Urinary bladder (tissue), 4 donors: ENCODE results near the gene TAF7L. TPM values are rescaled to one million over a fixed set of nuclear protein-coding genes. Genes with fewer than 3 reads are reported as not detected.
"Not testable (repeated sequence)": the region's sequence is repeated elsewhere in the genome, so short reads cannot be mapped to it uniquely, and the experiment has no call there.

Experiments
- DNase-seq: peaks from one replicate; pipeline ENCODE4 v3.0.0-alpha.2; 2015; ENCODE audit errors: extremely low spot score
- H3K27ac ChIP-seq: one replicate; pipeline ENCODE4 v1.5.1; 2013; ENCODE audit warnings: low read depth, mild to moderate bottlenecking, moderate library complexity
- H3K36me3 ChIP-seq: one replicate; pipeline ENCODE4 v1.6.1; 2013; ENCODE audit warnings: mild to moderate bottlenecking, moderate library complexity; ENCODE audit not compliant: insufficient read depth
- H3K4me1 ChIP-seq: one replicate; pipeline ENCODE4 v1.6.1; 2013; ENCODE audit warnings: mild to moderate bottlenecking, moderate library complexity; ENCODE audit not compliant: insufficient read depth
- H3K4me3 ChIP-seq: one replicate; pipeline ENCODE4 v1.5.1; 2013; ENCODE audit warnings: low read depth, low read length
- WGBS: extraction: QIAGEN DNeasy Blood & Tissue Kit; methylation state at CpG from one replicate; pipeline ENCODE4 v1.1.7; 2013; 5-methylcytosine and 5-hydroxymethylcytosine counted together
- polyA plus RNA-seq: library from polyadenylated mRNA; stranded (reverse); fragments of 200-250 nt; gene quantifications from one replicate; pipeline ENCODE4 v1.2.3, GENCODE V29; 2013
- total RNA-seq: library from RNA; depleted of rRNA; stranded (reverse); fragments of >200 nt; gene quantifications from one replicate; pipeline ENCODE4 v1.2.3, GENCODE V29; 2014
- donor health status: healthy with polysubstance abuse.
- donor health status: healthy.

TAF7L gene, protein sequence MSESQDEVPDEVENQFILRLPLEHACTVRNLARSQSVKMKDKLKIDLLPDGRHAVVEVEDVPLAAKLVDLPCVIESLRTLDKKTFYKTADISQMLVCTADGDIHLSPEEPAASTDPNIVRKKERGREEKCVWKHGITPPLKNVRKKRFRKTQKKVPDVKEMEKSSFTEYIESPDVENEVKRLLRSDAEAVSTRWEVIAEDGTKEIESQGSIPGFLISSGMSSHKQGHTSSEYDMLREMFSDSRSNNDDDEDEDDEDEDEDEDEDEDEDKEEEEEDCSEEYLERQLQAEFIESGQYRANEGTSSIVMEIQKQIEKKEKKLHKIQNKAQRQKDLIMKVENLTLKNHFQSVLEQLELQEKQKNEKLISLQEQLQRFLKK
- total RNA-seq, result 0.26 TPM
- 0.13 TPM for polyA plus RNA-seq

DNA sequence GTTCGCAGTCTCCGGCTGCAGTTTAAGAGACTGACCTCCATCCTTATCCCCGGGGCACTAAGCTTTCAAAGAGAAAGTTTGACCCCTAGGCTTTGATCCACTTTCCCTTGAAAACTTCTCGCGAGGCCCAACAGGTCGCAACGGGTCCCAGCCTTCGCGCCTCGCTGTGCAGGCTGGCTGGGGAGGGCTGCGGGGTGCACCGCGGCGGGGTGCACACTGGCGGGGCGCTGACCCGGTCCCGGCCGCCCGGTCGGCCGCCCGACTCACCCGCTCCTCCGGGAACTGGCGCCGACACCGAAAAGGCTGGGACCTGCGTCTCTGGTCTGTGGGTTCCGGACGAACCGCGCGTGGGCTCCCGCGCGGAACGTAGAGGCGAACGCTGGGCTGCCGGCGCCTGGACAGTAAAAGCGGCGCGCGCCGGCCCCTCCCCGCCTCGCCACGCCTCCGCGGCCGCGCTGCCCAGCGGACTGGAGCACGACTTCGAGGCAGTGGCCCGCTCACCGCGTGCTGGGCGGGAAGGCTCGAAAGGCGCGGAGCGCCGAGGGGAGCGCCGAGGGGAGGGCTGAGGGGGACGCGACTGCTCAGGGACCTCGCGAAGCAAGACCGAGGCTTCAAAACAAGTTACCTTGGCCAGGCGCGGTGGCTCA lies at the start of gene TAF7L:
Gene TAF7L (minus strand): TSS at position 378 of the 647 bp plus-strand sequence. CDS start 3,791 bp downstream, outside the sequence.
- Histone ChIP-seq H3K36me3 (no peaks in the 10 kb centered on the region), H3K27ac (no peak within 1 kb of the TSS), H3K4me1 (no peaks in the 10 kb centered on the region), H3K4me3 (peak within 1 kb of the TSS; percentile 29)
- 10% methylated on average over 74 of the region's 75 CpGs for WGBS
- DNase-seq, result no peak

DNA sequence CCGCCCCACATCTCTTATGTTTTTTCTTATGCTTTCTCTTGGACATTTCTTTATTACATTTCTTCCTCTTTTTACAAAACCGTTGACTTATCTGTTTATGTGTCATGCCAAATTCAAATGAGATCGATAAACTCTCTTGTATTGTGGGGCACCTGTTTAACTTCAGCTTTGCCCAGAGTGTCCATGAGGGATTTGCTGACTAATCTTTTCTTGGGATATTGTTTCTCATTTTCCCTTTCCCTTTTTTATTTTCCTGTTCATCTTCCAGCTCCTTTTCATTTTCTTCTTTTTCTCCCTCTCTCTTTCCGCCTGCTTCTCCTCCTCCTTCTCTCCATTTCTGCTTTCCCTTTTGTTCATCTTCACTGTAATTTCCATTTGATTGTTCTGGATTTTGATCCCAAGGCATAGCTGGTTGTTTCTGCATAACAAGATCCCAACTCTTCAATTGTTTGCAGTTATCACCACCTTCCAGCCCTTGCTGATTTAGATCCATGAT lies 46.7 kb upstream of the TAF7L start:
- Histone ChIP-seq H3K36me3 (no peaks in the 10 kb centered on the region), H3K4me3 (no peak overlapping the region), H3K4me1 (no peaks in the 10 kb centered on the region), H3K27ac (no peak overlapping the region)
- 85% methylated on average over 4 of the region's 4 CpGs for WGBS
- DNase-seq, result no peak

DNA sequence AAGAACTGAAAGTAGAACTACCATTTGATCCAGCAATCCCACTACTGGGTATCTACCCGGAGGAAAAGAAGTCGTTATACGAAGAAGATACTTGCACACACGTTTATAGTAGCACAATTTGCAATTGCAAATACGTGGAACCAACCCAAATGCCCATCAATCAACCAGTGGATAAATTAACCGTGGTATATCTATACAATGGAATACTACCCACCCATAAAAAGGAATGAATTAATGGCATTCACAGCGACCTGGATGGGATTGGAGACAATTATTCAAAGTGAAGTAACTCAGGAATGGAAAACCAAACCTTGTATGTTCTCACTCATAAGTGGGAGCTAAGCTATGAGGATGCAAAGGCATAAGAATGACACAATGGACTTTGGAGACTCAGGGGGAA lies 43.2 kb upstream of the TAF7L start:
- DNase-seq, H3K4me1 ChIP-seq, H3K4me3 ChIP-seq, H3K27ac ChIP-seq, H3K36me3 ChIP-seq: not testable (repeated sequence)
- 83% methylated on average over 7 of the region's 7 CpGs for WGBS

DNA sequence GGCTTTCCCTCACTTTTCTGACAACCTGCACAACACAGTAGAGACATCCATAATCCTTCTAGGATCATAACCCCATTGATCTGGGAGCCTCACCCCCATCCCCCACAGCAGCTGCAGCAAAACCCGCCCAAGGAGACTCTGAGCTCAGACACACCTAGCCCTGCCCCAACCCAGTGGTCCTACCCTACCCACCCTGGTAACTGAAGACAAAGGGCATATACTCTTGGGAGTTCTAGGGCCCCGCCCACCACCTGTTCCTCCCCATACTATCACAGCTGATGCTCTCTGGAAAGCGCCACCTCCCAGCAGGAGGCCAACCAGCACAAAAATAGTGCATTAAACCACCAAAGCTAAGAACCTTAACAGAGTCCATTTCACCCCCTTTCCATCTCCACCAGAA lies 35.5 kb upstream of the TAF7L start:
- H3K27ac ChIP-seq, H3K4me1 ChIP-seq, H3K36me3 ChIP-seq, DNase-seq, H3K4me3 ChIP-seq: not testable (repeated sequence)
- 88% methylated on average over 3 of the region's 3 CpGs for WGBS

DNA sequence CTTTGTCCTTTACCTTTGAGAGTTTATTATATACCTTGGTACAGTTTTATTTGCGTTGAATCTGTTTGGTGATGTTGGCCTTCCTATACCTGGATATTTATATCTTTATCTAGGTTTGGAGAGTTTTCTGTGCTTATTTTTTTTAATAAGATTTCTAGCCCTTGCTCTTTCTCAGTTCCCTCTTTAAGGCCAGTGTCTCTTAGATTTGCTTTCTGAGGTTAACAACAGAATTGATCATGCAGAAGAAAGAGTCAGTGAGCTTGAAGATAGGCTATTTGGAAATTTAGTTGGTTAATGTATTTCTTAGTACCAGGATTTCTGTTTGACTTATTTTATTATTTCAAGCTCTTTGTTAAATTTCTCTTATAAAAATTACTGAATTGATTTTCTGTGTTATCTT lies 12.7 kb upstream of the TAF7L start:
- DNase-seq, result no peak
- WGBS, result 97% methylated on average over 1 of the region's 1 CpG
- Histone ChIP-seq H3K4me1 (no peaks in the 10 kb centered on the region), H3K4me3 (no peak overlapping the region), H3K27ac (no peak overlapping the region), H3K36me3 (no peaks in the 10 kb centered on the region)

DNA sequence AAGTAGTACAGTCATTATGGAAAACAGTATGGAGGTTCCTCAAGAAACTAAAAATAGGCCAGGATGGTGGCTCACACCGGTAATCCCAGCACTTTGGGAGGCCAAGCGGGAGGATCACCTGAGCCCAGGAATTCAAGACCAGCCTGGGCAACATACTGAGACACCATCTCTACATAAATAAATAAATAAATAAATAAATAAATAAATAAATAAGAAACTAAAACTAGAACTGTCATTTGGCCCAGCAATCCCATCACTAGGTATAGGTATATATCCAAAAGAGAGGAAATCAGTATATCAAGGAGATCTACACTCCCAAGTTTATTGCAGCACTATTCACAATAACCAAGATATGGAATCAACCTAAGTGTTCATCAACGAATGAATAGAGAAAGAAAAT lies 4.5 kb upstream of the TAF7L start:
- not testable (repeated sequence) for H3K4me3 ChIP-seq, H3K36me3 ChIP-seq, H3K27ac ChIP-seq, H3K4me1 ChIP-seq, DNase-seq
- WGBS, result 97% methylated on average over 3 of the region's 3 CpGs

DNA sequence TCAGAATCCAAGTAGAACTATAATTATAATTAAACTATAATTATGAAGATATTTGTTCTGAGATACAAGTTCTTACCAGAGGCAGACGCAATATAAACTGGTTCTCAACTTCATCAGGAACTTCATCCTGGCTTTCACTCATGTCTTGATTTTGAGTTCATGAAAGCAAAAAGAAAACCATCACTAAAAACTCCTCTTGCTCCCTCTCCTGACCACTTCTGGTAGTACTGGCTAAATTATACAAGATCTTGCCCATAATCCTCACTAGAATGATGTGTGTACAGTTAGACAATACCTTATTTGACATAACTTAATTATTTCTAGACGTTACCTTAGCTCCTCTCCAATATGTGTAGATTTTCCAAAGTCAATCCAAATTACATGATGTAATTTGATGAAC lies 3.7 kb downstream of the TAF7L start:
- no peak for DNase-seq
- no peaks in the 10 kb centered on the region for H3K4me1 ChIP-seq
- 8% methylated on average over 2 of the region's 2 CpGs for WGBS
- no peak overlapping the region for H3K4me3 ChIP-seq
- no peaks in the 10 kb centered on the region for H3K36me3 ChIP-seq
- no peak overlapping the region for H3K27ac ChIP-seq

DNA sequence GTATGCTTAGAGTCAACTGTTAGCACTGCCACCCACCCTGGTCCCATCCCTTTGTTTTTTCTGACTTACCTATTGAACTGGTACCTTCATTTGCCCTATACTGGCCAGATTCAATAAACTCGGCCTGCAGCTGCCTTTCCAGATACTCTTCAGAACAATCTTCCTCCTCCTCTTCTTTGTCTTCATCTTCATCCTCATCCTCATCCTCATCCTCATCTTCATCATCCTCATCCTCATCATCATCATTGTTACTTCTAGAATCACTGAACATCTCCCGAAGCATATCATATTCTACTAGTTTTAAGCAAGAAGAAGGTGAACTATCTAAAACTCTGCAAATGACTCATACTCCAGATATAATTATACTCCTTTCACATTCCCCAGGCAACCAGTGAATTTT lies 14.9 kb downstream of the TAF7L start:
- no peaks in the 10 kb centered on the region for H3K4me1 ChIP-seq
- WGBS, result 93% methylated on average over 2 of the region's 2 CpGs
- no peaks in the 10 kb centered on the region for H3K36me3 ChIP-seq
- no peak for DNase-seq
- no peak overlapping the region for H3K4me3 ChIP-seq
- no peak overlapping the region for H3K27ac ChIP-seq

DNA sequence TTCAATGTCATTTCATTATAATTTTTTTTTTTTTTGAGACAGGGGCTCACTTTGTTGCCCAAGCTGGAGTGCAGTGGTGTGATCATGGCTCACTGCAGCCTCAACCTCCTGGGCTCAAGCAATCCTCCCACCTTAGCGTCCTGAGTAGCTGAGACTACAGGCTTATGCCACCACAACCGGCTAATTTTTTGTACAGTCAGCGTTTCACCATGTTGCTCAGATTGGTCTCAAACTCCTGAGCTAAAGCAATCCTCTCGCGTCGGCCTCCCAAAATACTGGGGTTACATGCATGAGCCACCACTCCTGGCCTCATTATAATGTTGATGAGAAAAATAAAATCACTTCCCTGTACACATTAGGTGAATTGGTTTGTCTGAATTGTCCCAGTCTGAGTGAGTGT lies 16.9 kb downstream of the TAF7L start:
- DNase-seq, result no peak
- Histone ChIP-seq H3K36me3 (no peaks in the 10 kb centered on the region), H3K4me1 (no peaks in the 10 kb centered on the region)

DNA sequence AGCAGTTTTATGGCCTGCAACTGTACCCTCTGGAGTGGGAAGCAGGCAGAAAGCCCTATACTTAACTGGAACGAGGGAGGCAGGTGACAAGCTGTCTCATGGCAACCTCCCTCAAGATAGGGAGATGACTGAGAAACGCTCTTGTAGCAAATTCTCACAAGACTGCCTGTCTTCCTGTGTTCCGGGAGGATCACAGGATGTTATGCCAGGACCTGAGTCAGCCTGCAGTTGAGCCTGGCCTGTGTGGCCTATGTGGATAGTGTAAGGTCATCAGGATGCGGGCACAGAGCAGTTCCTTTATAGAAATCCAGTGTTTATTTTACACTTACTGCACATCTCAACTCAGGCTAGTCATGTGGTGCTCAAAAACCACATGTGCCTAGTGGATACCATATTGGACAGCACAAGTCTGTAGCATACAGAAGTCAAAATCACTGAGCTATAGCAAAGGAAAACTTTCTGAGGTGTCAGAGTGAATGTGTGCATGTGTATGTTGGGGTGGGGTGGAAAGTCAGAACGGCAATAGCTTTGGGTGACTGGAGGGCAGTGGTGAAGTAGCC lies 25.2 kb downstream of the TAF7L start:
- no peak overlapping the region for H3K27ac ChIP-seq
- H3K4me3 ChIP-seq, result no peak overlapping the region
- no peaks in the 10 kb centered on the region for H3K36me3 ChIP-seq
- no peaks in the 10 kb centered on the region for H3K4me1 ChIP-seq
- no peak for DNase-seq
- WGBS, result 59% methylated on average over 5 of the region's 5 CpGs

More for the DNA sequence above, 16.9 kb downstream of the TAF7L start:
- H3K4me3 ChIP-seq, result no peak overlapping the region
- no peak overlapping the region for H3K27ac ChIP-seq
- WGBS, result 95% methylated on average over 6 of the region's 6 CpGs

DNA sequence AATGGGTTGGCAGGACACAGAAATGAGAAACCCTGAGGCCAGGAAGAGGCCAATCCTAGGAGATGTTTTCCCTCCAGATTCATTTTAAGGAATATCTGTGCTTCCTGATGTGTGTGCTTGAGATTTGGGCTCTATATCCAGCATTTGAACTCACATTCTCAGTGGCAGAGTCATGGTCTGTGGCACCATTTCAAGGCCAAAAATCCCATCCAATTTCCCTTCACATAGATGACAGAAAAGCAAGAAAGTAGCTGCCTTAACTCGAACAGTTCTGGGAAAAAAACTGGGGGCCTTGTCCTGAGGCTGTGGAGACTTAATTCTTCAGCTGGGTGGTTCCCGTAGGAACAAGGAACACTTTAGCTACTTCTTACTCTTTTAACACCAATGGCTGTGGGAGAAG lies 27.4 kb downstream of the TAF7L start:
- no peak overlapping the region for H3K4me3 ChIP-seq
- no peaks in the 10 kb centered on the region for H3K36me3 ChIP-seq
- H3K27ac ChIP-seq, result no peak overlapping the region
- 73% methylated on average over 2 of the region's 2 CpGs for WGBS
- DNase-seq, result no peak
- H3K4me1 ChIP-seq, result no peaks in the 10 kb centered on the region

DNA sequence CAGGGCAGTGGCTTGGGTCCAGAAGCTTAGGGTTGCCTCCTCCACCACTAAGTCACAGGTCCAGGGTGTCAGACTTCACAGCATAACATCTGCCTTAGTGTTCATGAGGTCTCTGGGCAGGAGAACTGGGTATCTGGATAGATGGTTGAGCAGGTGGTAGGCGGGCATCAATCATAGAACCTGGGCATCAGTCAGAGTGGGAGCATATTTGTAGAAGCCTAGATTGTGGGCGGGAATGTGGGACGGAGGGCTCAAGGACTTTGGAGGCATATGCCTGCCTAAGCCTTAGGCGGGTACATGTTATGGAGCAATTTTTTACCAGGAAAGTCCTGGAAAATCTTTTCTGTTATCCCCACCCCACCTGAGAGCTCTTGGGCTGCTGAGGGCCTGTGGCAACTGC lies 28.5 kb downstream of the TAF7L start:
- H3K36me3 ChIP-seq, result no peaks in the 10 kb centered on the region
- no peak overlapping the region for H3K4me3 ChIP-seq
- 98% methylated on average over 4 of the region's 4 CpGs for WGBS
- no peaks in the 10 kb centered on the region for H3K4me1 ChIP-seq
- no peak overlapping the region for H3K27ac ChIP-seq
- DNase-seq, result no peak

DNA sequence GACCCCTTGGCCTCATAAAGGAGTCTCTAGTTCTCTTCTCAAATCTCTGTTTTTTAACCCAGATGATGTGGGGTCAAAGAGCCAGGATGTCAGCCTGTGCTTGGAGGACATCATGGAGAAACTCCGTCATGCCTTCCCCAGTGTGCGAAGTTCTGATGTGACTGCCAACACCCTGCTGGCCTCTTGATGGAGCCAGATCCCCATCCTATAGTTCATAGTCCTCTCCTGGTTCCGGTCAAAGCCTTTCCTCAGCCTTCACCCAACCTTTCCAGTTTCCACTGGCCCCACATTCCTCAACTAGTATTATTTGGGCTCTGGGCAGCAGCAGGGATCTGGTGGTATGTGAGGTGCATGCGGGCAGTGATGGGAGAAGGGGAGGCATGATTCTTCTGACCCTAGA lies 30.7 kb downstream of the TAF7L start:
- 83% methylated on average over 4 of the region's 4 CpGs for WGBS
- Histone ChIP-seq H3K27ac (no peak overlapping the region), H3K36me3 (no peaks in the 10 kb centered on the region), H3K4me3 (no peak overlapping the region), H3K4me1 (no peaks in the 10 kb centered on the region)
- no peak for DNase-seq

DNA sequence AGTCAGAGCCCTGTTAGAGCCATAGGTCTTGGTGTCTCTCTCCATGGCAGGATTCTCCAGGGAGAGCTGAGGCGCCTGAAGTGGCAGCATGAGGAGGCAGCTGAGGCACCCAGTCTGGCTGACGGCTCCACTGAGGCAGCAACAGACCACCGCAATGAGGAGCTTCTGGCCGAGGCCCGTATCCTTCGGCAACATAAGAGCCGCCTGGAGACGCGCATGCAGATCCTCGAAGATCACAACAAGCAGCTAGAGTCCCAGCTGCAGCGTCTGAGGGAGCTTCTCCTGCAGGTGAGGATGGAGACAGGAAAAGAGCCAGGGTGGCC lies 32.9 kb downstream of the TAF7L start:
- WGBS, result 93% methylated on average over 11 of the region's 11 CpGs

More for the DNA sequence above, 32.9 kb downstream of the TAF7L start:
- no peaks in the 10 kb centered on the region for H3K36me3 ChIP-seq
- H3K27ac ChIP-seq, result no peak overlapping the region
- H3K4me3 ChIP-seq, result no peak overlapping the region
- DNase-seq, result no peak
- no peaks in the 10 kb centered on the region for H3K4me1 ChIP-seq
